HPDE6-E6E7 (cell line): ENCODE measurements around the gene SYT7.

ENCODE experiments used
- DNase-seq: peaks from one replicate; pipeline ENCODE4 v3.0.0; 2011; ENCODE audit warnings: missing footprints; ENCODE audit errors: extremely low spot score

Gene SYT7

DNA sequence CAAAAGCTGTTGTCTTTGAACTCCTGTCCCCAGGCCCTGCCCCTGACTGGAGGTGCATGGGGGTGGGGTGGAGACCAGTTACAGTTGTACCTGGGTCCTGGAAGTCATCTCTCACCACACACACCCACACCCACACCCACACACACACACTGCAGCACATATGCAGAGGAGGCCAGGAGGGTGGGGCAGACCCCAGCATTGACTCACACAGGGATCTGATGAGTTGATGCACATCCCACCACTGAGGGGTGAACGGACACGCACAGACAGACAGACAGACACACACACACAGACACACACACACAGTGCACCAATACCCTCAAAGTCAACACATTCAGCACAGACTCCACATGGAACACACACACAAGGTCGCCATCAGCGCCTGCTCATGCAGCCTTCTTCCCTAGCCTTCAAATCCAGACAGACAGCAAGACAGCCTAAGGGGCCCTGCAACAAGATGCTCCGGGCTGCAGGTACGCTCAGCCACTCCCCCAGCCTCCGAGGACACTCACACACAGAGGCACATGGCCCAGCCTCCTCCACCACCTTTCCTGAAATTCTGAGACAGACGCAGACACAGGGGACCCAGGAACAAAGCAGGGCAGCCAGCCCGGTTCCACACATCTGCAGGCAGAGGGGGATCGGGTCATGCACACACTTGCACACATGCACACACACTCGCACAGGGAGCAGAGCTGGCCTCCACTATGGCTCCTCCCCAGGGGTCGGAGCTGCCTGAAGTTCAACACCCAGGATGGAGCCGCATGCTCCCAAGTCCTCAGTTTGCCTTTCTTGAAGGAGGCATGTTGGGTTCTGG, 26.5 kb downstream of the SYT7 start:
- no peak for DNase-seq

DNA sequence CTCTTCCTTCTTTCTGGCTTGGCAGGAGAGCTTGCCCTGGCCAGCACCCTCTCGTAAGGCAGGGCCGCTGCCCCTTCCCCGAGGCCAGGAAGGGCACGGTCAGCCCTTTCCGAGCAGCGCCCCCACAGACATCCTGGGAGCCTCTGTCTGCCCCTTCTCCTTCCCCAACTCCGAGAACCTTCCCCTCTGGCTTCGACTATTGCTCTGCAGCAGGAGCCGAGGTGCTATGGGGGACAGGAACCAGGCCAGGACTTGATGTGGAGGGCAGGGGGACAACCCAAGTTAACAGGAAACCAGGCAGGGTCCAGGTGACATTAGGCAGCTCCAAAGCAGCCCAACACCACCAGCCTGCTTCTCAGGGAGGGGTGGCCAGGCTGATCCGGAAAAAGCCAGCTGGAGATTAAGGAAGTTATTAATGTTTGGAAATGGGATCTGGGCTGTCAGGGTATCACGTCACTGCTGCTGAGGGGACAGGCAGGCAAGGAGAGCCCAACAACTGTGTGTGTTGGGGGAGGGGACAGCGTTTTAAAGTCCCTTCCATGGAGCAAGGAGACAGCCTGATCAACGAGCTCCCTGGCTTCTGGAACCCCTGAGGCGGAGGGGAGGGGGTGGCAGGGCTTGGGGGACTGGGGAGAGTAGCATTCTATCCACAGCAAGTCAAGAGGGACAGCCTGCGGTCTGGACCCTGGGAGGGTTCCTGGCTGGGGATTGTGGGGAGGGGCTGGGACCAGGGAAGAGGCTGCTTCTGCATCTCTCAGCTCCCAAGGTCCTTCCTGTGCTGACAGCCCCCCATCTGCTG, 27.3 kb downstream of the SYT7 start:
- DNase-seq, result no peak

DNA sequence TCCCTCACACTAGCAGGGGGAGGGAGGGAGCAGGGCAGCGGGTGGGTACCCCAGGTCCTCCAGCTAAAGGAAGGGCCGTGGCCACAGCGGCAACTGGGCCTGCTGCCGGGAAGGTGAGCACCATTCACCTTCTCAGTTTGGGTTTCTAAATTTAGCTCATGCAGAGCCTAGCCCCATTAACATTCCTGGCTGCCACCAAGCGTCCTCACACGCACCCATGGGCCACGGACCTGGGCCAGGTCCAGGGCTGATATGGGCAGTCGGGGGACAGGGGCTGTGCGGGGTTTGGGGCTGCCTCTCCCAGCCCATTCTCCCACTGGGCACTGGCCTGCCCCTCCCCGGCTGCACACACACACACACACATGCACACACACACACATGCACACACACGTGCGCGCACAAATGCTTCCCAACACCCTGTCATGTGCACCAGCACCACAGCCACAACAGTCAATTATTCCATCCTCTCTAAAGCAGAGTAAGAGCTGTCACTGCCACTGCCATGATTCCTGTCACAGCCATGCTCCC, 28.7 kb downstream of the SYT7 start:
- no peak for DNase-seq

DNA sequence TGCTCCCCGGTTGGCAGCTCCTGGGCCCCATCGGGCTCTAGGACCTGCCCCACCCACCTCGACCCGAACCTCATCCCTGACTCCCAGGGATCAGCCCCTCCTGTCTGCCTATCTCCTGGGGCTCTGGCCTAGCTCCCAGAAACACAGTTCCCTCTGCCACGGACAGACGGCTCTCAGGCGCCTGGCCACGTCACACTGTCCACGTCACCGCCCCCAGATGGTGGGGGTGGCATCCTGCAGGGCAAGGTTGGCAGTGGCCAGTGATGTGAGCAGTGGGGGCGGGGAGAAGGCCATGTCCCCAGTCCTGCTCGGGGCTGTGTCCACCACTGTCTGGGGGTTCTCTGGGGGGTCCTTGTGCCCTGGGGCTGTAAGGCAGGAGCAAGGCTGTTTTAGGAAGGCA, 29.2 kb downstream of the SYT7 start:
- DNase-seq, result peak; percentile 55

DNA sequence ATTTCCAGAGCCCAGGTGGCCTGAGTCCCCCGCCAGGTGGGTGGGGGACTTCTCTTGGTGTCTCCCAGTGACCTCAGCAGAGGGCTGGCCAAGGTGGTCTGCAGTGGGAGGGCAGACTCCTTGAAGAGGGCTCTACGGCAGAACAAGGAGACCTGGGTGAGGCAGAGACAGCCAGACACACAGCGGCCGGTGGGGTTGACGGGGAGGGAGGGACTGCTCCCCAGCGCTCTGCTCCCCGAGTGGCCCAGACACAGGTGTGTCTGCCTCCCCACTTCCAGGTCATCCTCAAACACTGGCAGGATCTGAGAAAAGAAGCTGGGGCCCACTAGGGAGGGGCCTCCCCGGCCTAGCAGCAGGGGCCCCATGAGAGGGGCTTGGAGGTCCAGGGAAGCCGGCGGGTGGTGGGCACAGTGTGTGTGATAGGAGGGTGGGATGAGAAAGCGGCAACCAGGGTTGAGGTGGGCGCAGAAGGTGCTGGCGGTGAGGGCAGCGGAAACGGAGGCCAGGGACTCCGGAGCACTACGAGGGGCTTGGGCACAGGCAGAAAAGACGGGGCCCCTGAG, 30.1 kb downstream of the SYT7 start:
- DNase-seq, result no peak

DNA sequence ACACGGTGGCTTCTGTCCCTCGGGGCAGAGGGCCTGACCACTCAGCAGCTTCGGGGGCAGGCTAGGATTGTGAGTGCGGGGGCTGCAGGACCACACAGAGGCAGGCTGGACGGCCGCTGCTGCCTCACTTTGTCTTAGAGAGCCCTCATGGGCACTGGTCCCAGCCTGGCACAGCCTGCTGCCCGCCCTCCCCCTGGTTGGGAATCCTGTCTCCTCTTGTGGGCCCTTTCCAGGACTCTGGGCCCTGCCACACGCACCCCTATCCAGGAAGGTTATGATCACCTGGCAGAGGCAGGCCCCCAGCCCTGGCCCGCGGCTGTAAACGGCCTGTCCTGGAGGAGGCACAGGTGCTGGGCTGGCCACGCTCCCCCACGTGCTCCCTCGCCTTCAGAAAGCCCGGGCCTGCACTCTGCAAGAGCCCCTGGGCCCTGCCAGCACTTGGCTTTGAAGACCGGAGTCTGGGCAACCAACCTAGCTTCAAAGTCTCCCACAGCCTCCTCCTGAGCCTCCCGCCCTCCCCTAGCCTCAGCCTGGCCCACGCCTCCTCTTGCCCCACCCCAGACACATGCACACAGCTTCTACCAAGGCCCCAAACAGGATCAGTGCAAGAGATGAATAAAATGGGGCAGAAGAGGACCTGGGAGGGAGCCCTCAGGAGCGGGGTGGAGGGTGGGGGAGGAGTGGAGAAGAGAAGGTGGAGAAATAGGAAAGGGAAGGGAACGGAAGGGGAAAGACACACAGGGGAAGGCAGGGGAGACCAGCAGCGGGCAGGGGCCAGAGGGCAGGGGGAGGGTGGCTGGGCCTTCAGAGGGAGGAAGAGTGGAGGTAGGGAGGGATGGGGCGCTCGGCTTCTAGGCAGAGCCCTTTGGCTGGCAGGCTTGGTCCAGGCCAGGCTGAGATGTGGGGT, 31.0 kb downstream of the SYT7 start:
- DNase-seq, result no peak

DNA sequence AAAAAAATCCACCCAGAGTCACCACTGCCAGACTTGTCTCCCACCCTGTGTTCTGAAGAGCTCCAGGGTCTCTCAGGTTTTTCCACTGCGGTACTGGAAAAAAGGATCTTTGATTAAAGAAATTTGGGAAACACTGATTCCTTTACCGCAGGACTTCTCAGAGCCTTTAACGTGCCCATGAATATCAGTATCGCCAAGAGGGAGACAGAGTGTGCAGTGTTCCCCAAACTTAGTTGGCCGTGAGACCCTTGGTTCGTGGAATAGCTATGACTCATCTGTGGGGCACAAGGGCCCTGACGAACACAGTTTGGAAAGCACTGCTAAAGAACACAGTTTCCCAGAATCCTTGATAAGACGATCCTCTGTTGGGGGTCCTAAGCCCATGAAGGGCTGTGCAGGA, 31.7 kb downstream of the SYT7 start:
- no peak for DNase-seq

DNA sequence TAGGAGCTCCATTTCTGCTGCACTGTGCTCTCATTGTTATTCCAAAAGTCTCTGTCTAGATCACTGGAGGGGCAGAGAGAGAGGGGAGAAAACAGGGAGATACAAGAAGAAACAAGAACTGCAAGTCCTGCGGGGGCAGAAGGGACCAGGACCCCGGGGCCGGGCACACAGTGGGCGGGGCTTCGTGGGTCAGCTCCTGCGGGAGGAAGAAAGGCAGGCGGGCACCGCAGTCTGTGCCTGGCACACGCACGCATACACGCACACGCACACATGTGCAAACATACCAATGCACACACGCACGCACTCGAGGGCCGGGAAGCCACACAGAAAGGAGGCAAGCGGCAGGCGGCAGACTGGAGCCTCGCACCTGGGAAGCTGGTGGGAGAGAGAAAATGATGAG, 33.6 kb downstream of the SYT7 start:
- no peak for DNase-seq

DNA sequence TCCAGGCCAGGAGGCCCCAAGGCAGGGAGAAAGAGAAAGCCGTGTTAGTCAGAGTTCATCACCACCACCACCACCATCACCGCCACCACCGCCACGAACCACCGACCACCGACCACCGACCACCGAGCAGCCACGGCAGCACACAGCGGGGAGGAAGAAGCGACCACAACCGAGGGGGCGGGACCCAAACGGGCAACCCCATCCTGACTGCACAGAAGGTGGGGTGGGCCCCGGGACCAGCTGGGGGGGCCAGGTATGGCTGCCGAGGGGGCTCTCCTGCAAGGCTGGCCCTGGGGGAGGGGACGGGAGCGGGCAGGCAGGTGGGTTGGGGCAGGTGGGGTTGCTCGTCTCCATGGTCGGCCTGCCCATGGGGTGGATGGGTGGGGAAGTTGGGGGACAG, 34.2 kb downstream of the SYT7 start:
- DNase-seq, result no peak

DNA sequence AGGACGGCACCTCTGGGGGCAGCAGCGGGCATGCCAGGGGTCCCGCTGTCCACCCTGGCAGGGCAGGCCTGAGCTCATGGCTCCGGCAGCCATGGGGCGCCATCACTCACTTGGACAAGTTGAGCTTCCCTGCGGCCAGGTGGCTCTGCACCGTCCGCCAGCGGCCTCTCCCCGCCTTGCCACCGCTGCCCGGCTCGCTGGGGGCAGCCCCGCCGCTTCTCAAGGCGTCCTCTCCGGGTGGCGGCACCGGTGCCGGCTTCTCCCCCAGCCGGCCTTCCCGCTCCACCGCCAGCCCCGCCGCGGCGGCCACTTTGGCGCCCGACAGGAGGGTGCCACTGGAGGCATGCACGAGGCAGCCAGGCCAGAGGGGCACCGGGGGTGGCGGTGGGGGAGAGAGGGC, 35.0 kb downstream of the SYT7 start:
- DNase-seq, result no peak

DNA sequence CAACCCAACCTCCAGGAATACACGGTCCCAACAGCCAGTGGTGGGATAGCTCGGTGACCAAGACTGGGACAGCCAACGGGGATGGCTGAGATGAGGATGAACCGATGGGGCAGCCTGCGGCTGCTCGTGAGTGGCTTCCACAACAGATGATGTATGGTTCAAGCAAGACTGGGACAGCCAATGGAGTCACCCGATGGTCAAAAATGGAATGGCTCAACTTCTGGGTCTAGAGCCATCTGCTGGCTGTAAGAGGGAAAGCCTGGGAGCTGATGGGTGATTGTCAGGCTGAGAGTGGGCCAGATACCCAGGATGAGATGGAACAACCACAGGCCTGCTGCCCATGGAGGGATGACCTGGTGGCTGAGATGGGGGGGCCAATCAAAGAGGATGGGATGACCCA, 35.5 kb downstream of the SYT7 start:
- DNase-seq, result no peak

DNA sequence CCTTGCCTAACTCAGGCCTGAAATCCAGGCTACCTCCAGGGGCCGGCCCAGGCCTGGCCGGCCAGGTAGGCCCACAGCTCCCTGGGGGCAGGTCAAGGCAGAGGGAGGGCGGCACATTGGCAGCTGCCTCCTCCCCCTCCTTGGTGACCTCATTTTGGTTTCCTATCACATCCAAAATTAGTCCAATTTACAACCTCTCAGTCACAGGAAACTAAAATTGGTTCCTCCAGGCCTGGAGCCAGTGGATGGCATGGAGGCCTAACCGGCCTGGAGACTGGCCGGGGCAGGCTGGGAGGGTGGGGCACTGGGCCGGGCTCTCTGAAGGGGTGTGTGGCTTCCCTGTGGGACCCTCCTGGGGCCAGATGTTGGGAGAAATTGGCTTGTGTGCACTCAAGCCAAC, 36.4 kb downstream of the SYT7 start:
- DNase-seq, result no peak

DNA sequence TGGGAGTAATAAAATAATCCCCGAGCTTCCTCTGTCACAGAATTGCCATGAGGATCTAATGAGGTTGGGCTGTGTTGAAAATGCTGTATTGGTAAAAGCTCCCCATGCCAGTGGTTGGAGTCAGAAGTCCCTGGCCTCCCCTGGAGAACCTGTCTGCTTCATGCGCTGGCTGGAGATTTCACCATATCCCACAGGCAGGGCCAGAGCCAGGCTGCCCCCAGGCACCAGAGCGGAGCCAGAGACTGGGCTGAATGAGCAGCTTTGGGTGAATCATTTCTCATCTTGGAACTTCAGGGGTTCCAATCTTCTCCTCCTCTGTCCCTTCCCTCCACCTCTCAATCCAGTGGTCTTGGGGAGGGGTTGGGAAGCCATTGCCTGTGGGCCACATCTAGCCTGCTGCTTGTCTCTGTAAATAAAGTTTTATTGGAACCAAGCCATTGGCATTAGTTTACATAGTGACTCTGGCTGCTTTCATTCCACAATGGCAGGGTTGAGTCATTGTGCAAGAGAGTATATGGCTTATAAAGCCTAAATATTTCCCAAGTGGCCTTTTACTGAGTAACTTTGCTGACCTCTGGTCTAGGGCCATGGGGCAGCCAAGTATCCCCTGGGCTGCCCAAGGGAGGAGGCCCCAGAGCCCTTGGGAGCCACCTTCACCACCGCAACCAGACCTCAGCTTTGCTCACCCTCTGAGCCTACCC, 37.1 kb downstream of the SYT7 start:
- no peak for DNase-seq

DNA sequence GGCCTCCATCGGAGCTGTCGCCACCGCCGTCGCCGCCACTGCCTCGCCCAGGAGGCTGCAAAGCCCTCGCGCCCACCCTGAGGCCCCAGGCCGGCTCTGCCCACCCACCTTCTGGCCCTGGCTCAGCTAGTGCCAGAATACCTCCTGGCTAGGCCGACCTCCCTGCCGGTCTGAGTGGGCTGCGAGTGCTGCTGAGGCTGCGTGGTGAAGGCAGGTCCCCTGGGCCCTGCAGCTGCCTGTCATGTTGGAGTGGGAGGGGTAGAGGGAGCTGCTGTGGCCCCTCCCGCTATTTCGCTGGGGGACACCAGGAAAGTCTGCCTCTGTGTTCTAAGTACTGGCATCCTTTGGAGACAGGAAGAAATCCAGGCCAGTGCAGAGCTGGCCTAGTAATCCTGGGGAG, 38.2 kb downstream of the SYT7 start:
- no peak for DNase-seq

DNA sequence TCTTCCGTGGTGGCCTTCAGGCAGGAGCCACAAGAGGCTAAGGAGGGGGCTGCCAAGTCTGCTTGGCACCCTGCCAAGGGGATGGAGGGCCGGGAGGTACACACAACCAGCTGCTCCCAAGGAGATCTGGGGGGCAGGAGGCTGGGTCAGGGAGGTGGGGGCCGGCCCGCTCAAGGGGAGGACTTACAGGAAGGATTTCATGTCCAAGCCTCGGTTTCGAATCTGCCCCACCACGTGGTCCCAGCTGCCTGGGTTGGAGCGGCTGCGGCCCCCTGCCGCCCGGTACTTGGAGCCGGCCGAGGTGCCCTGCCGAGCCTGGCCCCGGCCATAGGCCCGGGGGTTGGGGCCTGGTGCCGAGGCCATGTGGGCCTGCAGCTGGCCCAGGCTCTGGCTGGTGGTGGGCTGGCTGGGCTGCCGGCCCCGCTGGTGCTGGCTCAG, 38.8 kb downstream of the SYT7 start:
- DNase-seq, result no peak

DNA sequence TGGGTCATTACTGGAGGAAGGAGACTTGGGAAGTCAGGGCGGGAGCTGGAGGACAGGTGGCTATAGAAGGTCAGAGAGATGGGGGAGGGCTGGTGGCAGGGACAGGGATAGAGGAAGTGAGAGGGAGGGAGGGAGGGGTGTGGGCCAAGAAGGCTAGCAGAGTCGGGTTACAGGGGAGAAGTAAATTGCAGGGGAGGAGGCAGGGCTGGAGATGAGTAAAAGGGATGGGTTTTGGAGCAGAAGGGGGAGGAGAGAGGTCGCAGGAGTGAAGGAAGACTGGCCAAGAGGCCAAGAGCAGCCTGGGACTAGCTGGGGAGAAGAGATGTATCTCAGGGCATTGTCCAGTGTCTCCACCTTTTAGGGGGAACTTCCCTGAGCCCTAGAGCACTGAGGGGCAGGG, 39.3 kb downstream of the SYT7 start:
- DNase-seq, result no peak

DNA sequence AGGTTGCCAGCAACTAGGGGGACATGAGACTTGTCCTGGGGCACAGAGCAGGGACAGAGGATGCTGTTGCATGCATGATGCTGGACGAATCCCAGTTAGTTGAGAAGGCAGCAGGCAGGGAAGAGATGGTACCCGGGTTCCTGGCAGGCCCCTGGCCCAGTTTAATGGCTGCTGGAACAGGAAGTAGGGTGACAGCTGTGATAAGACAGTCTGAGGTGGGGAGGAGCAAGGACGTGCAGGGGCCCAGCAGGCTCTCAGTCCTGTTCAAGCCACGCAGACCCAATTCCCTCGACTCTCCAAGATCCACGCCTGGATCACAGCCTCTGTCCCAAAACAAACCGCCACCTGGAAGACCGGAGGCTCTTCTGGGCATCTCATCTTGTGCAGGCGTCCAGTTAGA, 40.3 kb downstream of the SYT7 start:
- DNase-seq, result no peak

DNA sequence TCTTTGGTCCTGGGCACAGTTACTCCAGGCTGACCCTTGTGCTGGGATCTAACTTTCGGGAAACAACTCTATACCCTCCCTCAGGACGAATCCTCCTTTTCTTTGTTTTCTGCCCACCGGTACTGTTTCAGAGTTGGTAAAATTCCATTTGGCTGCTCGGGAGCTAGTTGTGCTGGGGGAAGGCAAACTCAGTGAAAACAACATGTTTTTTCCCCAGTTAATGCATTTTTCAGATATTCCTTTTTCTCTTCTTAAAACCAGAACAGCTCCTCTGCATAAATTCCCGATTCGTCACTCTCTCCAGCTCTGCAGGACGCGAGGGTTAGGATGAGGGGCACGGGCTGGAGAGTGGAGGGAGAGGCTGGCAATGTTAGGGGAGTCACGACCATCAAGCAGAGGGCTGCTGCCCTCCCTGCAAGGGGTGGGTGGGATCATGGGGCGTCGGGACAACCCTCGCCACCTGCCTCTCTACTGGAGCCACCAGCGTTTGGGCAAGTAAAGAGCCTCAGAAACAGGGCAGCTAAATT, 41.0 kb downstream of the SYT7 start:
- DNase-seq, result no peak

DNA sequence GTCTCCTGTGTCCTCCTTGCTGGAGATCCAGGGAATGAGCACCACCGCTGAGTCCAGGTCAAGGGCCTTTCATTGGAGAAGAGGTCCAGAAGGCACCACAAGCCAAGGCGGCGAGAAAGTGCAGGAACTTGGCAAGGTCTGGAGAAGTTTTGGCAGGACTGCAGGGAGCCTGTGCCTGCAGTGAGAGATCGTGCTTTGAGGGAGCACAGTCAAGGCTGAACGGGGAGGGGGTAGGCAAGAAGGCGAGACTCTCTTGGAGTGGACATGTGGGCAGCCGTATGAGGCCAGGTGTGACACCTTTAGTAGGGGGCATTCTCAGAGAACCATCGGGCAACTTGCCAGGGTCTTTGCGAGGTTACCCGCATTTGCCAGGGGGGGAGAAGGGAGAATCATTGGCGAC, 41.9 kb downstream of the SYT7 start:
- no peak for DNase-seq

DNA sequence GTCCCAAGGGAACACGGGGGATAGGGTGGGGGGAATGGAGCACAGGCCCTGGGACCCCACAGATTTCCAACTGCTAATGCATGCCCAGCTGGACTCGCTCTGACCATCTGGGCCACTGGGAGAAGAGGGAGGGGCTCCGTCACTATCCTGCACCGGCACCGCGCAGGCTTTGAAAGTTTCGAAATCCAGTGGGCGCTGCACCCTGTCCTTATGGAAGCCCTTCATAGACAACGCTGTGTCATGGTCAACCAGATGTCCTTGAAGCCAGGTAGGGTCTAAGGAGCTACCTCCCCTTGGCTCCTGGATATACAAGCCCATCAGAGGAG, 42.3 kb downstream of the SYT7 start:
- no peak for DNase-seq

DNA sequence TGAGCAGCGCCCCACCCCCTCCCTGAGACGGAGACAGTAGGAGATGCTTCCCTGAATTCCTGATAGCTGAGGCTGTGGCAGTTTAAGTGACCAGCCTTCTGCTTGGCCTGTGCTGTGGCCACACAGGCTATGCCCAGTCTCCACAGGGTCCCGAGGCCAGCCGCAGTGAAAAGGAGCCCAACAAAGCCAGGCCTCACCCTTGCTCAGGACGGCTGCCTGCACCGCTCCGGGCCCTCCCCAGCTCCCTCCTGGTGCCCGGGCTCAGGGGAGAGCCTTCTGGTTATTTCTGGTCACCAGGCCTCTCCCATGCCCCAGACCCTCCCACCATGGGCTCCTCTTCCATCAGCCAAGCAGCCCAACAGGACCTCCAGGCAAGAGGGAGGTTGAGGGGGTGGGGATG, 43.5 kb downstream of the SYT7 start:
- no peak for DNase-seq
